ENCODE results near the gene RRH.
"Not testable (repeated sequence)": the region's sequence is repeated elsewhere in the genome, so short reads cannot be mapped to it uniquely, and the experiment has no call there.

RRH gene

GRCh38 chr4:109827672-109828071 is at the start of gene RRH:
RRH (plus strand) TSS chr4:109827972; CDS start chr4:109828028, 56 bp downstream.
- Histone ChIP-seq H3K36me3 (ENCODE audit: control insufficient read depth in 1 of 2, insufficient read depth in 2 of 2, low read length in 2 of 2) (peaks cover 9 to 17% of the 10 kb centered on the region in 2 donors), H3K9me3 (ENCODE audit: control insufficient read depth in 1 of 2, low read length in 2 of 2) (no peaks in the 10 kb centered on the region), H3K27me3 (ENCODE audit: control insufficient read depth in 1 of 2, insufficient read depth in 2 of 2, low read length in 2 of 2) (no peaks in the 10 kb centered on the region), H3K9ac (ENCODE audit: low read depth in 1 of 2, low read length in 2 of 2) (no peak within 1 kb of the TSS), H3K27ac (ENCODE audit: low read depth, low read length) (no peak within 1 kb of the TSS), H3K4me3 (ENCODE audit: low read depth in 1 of 2, low read length in 2 of 2) (no peak within 1 kb of the TSS), H3K4me1 (ENCODE audit: control insufficient read depth in 1 of 2, insufficient read depth in 2 of 2, low read length in 2 of 2) (no peaks in the 10 kb centered on the region)

- H3K9me3 ChIP-seq (ENCODE audit: control insufficient read depth in 1 of 2, low read length in 2 of 2); H3K36me3 ChIP-seq (ENCODE audit: control insufficient read depth in 1 of 2, insufficient read depth in 2 of 2, low read length in 2 of 2); H3K27ac ChIP-seq (ENCODE audit: low read depth, low read length); H3K9ac ChIP-seq (ENCODE audit: low read depth in 1 of 2, low read length in 2 of 2); H3K4me3 ChIP-seq (ENCODE audit: low read depth in 1 of 2, low read length in 2 of 2); H3K27me3 ChIP-seq (ENCODE audit: control insufficient read depth in 1 of 2, insufficient read depth in 2 of 2, low read length in 2 of 2); H3K4me1 ChIP-seq (ENCODE audit: control insufficient read depth in 1 of 2, insufficient read depth in 2 of 2, low read length in 2 of 2): not testable (repeated sequence)
Measured at GRCh38 chr4:109782092-109782491, 45.7 kb upstream of the RRH start.

GRCh38 chr4:109786846-109787245 is 40.9 kb upstream of the RRH start:
- H3K36me3 ChIP-seq (ENCODE audit: control insufficient read depth in 1 of 2, insufficient read depth in 2 of 2, low read length in 2 of 2), result no peaks in the 10 kb centered on the region
- H3K9me3 ChIP-seq (ENCODE audit: control insufficient read depth in 1 of 2, low read length in 2 of 2), result no peaks in the 10 kb centered on the region
- H3K27ac ChIP-seq (ENCODE audit: low read depth, low read length), result no peak overlapping the region
- H3K27me3 ChIP-seq (ENCODE audit: control insufficient read depth in 1 of 2, insufficient read depth in 2 of 2, low read length in 2 of 2), result no peaks in the 10 kb centered on the region
- no peak overlapping the region for H3K4me3 ChIP-seq (ENCODE audit: low read depth in 1 of 2, low read length in 2 of 2)
- no peaks in the 10 kb centered on the region for H3K4me1 ChIP-seq (ENCODE audit: control insufficient read depth in 1 of 2, insufficient read depth in 2 of 2, low read length in 2 of 2)
- H3K9ac ChIP-seq (ENCODE audit: low read depth in 1 of 2, low read length in 2 of 2), result no peak overlapping the region

GRCh38 chr4:109787807-109788206 is 40.0 kb upstream of the RRH start:
- Histone ChIP-seq H3K36me3 (ENCODE audit: control insufficient read depth in 1 of 2, insufficient read depth in 2 of 2, low read length in 2 of 2) (no peaks in the 10 kb centered on the region), H3K9ac (ENCODE audit: low read depth in 1 of 2, low read length in 2 of 2) (no peak overlapping the region), H3K4me3 (ENCODE audit: low read depth in 1 of 2, low read length in 2 of 2) (no peak overlapping the region), H3K27ac (ENCODE audit: low read depth, low read length) (no peak overlapping the region), H3K4me1 (ENCODE audit: control insufficient read depth in 1 of 2, insufficient read depth in 2 of 2, low read length in 2 of 2) (no peaks in the 10 kb centered on the region), H3K9me3 (ENCODE audit: control insufficient read depth in 1 of 2, low read length in 2 of 2) (no peaks in the 10 kb centered on the region), H3K27me3 (ENCODE audit: control insufficient read depth in 1 of 2, insufficient read depth in 2 of 2, low read length in 2 of 2) (no peaks in the 10 kb centered on the region)

- Histone ChIP-seq H3K27ac (ENCODE audit: low read depth, low read length) (no peak overlapping the region), H3K4me3 (ENCODE audit: low read depth in 1 of 2, low read length in 2 of 2) (no peak overlapping the region), H3K9ac (ENCODE audit: low read depth in 1 of 2, low read length in 2 of 2) (no peak overlapping the region), H3K4me1 (ENCODE audit: control insufficient read depth in 1 of 2, insufficient read depth in 2 of 2, low read length in 2 of 2) (no peaks in the 10 kb centered on the region), H3K36me3 (ENCODE audit: control insufficient read depth in 1 of 2, insufficient read depth in 2 of 2, low read length in 2 of 2) (no peaks in the 10 kb centered on the region), H3K27me3 (ENCODE audit: control insufficient read depth in 1 of 2, insufficient read depth in 2 of 2, low read length in 2 of 2) (no peaks in the 10 kb centered on the region), H3K9me3 (ENCODE audit: control insufficient read depth in 1 of 2, low read length in 2 of 2) (peaks cover 12 to 29% of the 10 kb centered on the region in 2 donors)
Measured at GRCh38 chr4:109795059-109795458, 32.7 kb upstream of the RRH start.

GRCh38 chr4:109798866-109799265 is 28.9 kb upstream of the RRH start:
- Histone ChIP-seq H3K4me1 (ENCODE audit: control insufficient read depth in 1 of 2, insufficient read depth in 2 of 2, low read length in 2 of 2) (peaks cover 0 to 8% of the 10 kb centered on the region in 2 donors), H3K9ac (ENCODE audit: low read depth in 1 of 2, low read length in 2 of 2) (no peak overlapping the region), H3K27me3 (ENCODE audit: control insufficient read depth in 1 of 2, insufficient read depth in 2 of 2, low read length in 2 of 2) (no peaks in the 10 kb centered on the region), H3K27ac (ENCODE audit: low read depth, low read length) (no peak overlapping the region), H3K9me3 (ENCODE audit: control insufficient read depth in 1 of 2, low read length in 2 of 2) (peaks cover 7 to 25% of the 10 kb centered on the region in 2 donors), H3K36me3 (ENCODE audit: control insufficient read depth in 1 of 2, insufficient read depth in 2 of 2, low read length in 2 of 2) (no peaks in the 10 kb centered on the region), H3K4me3 (ENCODE audit: low read depth in 1 of 2, low read length in 2 of 2) (no peak overlapping the region)

- no peaks in the 10 kb centered on the region for H3K27me3 ChIP-seq (ENCODE audit: control insufficient read depth in 1 of 2, insufficient read depth in 2 of 2, low read length in 2 of 2)
- H3K27ac ChIP-seq (ENCODE audit: low read depth, low read length), result no peak overlapping the region
- no peaks in the 10 kb centered on the region for H3K36me3 ChIP-seq (ENCODE audit: control insufficient read depth in 1 of 2, insufficient read depth in 2 of 2, low read length in 2 of 2)
- H3K4me1 ChIP-seq (ENCODE audit: control insufficient read depth in 1 of 2, insufficient read depth in 2 of 2, low read length in 2 of 2), result peaks cover 0 to 8% of the 10 kb centered on the region in 2 donors
- peaks cover 3 to 10% of the 10 kb centered on the region in 2 donors for H3K9me3 ChIP-seq (ENCODE audit: control insufficient read depth in 1 of 2, low read length in 2 of 2)
- H3K9ac ChIP-seq (ENCODE audit: low read depth in 1 of 2, low read length in 2 of 2), result peak overlapping the region; percentile 38 to 55
- peak overlapping the region; percentile 50 to 64 for H3K4me3 ChIP-seq (ENCODE audit: low read depth in 1 of 2, low read length in 2 of 2)
Measured at GRCh38 chr4:109801099-109801789, 26.5 kb upstream of the RRH start.

GRCh38 chr4:109801895-109802319 is 25.9 kb upstream of the RRH start, which contains the start of gene CFI:
CFI (minus strand) TSS chr4:109801999; CDS start chr4:109801971, 28 bp downstream.
- peaks cover 0 to 8% of the 10 kb centered on the region in 2 donors for H3K4me1 ChIP-seq (ENCODE audit: control insufficient read depth in 1 of 2, insufficient read depth in 2 of 2, low read length in 2 of 2)
- H3K27ac ChIP-seq (ENCODE audit: low read depth, low read length), result no peak within 1 kb of the TSS
- peak within 1 kb of the TSS; percentile 50 to 64 for H3K4me3 ChIP-seq (ENCODE audit: low read depth in 1 of 2, low read length in 2 of 2)
- H3K9me3 ChIP-seq (ENCODE audit: control insufficient read depth in 1 of 2, low read length in 2 of 2), result peaks cover 0 to 5% of the 10 kb centered on the region in 2 donors
- H3K36me3 ChIP-seq (ENCODE audit: control insufficient read depth in 1 of 2, insufficient read depth in 2 of 2, low read length in 2 of 2), result no peaks in the 10 kb centered on the region
- H3K9ac ChIP-seq (ENCODE audit: low read depth in 1 of 2, low read length in 2 of 2), result peak within 1 kb of the TSS; percentile 38 to 55
- no peaks in the 10 kb centered on the region for H3K27me3 ChIP-seq (ENCODE audit: control insufficient read depth in 1 of 2, insufficient read depth in 2 of 2, low read length in 2 of 2)

- Histone ChIP-seq H3K36me3 (ENCODE audit: control insufficient read depth in 1 of 2, insufficient read depth in 2 of 2, low read length in 2 of 2) (no peaks in the 10 kb centered on the region), H3K27me3 (ENCODE audit: control insufficient read depth in 1 of 2, insufficient read depth in 2 of 2, low read length in 2 of 2) (no peaks in the 10 kb centered on the region), H3K27ac (ENCODE audit: low read depth, low read length) (no peak overlapping the region), H3K9ac (ENCODE audit: low read depth in 1 of 2, low read length in 2 of 2) (no peak overlapping the region), H3K9me3 (ENCODE audit: control insufficient read depth in 1 of 2, low read length in 2 of 2) (no peaks in the 10 kb centered on the region), H3K4me3 (ENCODE audit: low read depth in 1 of 2, low read length in 2 of 2) (no peak overlapping the region), H3K4me1 (ENCODE audit: control insufficient read depth in 1 of 2, insufficient read depth in 2 of 2, low read length in 2 of 2) (peaks cover 0 to 8% of the 10 kb centered on the region in 2 donors)
Measured at GRCh38 chr4:109803924-109804571, 23.7 kb upstream of the RRH start.

- Histone ChIP-seq H3K9ac (ENCODE audit: low read depth in 1 of 2, low read length in 2 of 2) (no peak overlapping the region), H3K9me3 (ENCODE audit: control insufficient read depth in 1 of 2, low read length in 2 of 2) (no peaks in the 10 kb centered on the region), H3K36me3 (ENCODE audit: control insufficient read depth in 1 of 2, insufficient read depth in 2 of 2, low read length in 2 of 2) (no peaks in the 10 kb centered on the region), H3K27ac (ENCODE audit: low read depth, low read length) (no peak overlapping the region), H3K4me1 (ENCODE audit: control insufficient read depth in 1 of 2, insufficient read depth in 2 of 2, low read length in 2 of 2) (peaks cover 0 to 2% of the 10 kb centered on the region in 2 donors), H3K4me3 (ENCODE audit: low read depth in 1 of 2, low read length in 2 of 2) (no peak overlapping the region), H3K27me3 (ENCODE audit: control insufficient read depth in 1 of 2, insufficient read depth in 2 of 2, low read length in 2 of 2) (no peaks in the 10 kb centered on the region)
Measured at GRCh38 chr4:109809655-109810054, 18.1 kb upstream of the RRH start.
